Measurements from ENCODE around the gene RIPOR3. TPM values are rescaled to one million over a fixed set of nuclear protein-coding genes. Genes with fewer than 3 reads are reported as not detected.
"Not testable (repeated sequence)": the region's sequence is repeated elsewhere in the genome, so short reads cannot be mapped to it uniquely, and the experiment has no call there.

Gene RIPOR3
- total RNA-seq, 1 donor from 2014 or later: not detected

DNA sequence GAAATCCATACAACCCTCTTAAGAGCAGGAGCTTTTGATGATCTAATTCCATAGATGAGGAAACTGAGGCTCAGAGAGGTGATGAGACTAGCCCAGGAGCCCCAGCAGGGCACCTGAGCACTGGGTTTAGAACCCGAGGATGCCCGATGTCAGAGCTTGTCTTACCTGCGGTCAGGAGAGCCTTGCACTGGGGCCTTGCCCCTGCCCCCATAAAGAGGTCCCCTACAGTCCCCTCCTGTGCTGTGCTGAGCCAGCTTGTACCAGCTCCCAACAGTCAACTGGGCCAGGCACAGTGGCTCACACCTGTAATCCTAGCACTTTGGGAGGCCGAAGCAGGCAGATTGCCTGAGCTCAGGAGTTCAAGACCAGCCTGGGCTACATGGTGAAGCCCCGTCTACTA is 58.6 kb downstream of the RIPOR3 start:
- H3K27me3 Mint-ChIP-seq (ENCODE audit: insufficient read depth): peaks cover 2% of the 10 kb centered on the region
- DNase-seq (ENCODE audit: low spot score): no peak
- no peaks in the 10 kb centered on the region for H3K36me3 Mint-ChIP-seq (ENCODE audit: low read depth)
- no peaks in the 10 kb centered on the region for H3K4me1 Mint-ChIP-seq (ENCODE audit: low read depth)
- intact Hi-C loops (cut with micrococcal nuclease): loop anchor here (10.0 kb wide), 1 partner anchor 112 kb away; no protein-coding TSS in a partner anchor
- no peak overlapping the region for H3K27ac Mint-ChIP-seq
- no peaks in the 10 kb centered on the region for H3K9me3 Mint-ChIP-seq
- no peak overlapping the region for H3K4me3 Mint-ChIP-seq

DNA sequence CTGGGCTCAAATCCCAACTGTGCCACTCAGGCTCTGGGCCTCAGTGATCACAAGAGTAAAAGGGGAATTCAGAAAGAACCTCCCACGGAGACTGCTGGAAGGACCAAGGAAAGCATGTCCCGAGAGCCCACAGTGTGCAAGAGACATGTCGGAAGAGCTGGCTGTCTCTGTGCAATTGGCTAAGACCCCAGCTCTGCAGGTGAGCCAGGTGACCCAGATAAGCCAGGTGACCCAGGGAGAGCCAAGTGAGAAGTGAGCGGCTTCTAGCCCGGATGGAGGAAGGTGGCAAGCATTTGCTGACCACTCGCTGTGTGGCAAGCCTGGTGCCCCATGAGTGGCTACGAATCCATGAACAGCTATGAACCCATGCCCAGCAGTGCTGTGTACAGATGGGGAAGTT is 59.1 kb downstream of the RIPOR3 start:
- Mint-ChIP-seq H3K4me3 (no peak overlapping the region), H3K9me3 (no peaks in the 10 kb centered on the region), H3K27me3 (ENCODE audit: insufficient read depth) (peaks cover 2% of the 10 kb centered on the region), H3K36me3 (ENCODE audit: low read depth) (no peaks in the 10 kb centered on the region), H3K27ac (no peak overlapping the region), H3K4me1 (ENCODE audit: low read depth) (no peaks in the 10 kb centered on the region)
- intact Hi-C loops (cut with micrococcal nuclease): loop anchor here (10.0 kb wide), 1 partner anchor 113 kb away; no protein-coding TSS in a partner anchor
- DNase-seq (ENCODE audit: low spot score): no peak

- intact Hi-C loops (cut with micrococcal nuclease): loop anchor here (10.0 kb wide), 1 partner anchor 114 kb away; no protein-coding TSS in a partner anchor
- DNase-seq (ENCODE audit: low spot score): no peak
- no peaks in the 10 kb centered on the region for H3K4me1 Mint-ChIP-seq (ENCODE audit: low read depth)
- peaks cover 2% of the 10 kb centered on the region for H3K27me3 Mint-ChIP-seq (ENCODE audit: insufficient read depth)
- H3K36me3 Mint-ChIP-seq (ENCODE audit: low read depth): no peaks in the 10 kb centered on the region
- H3K4me3 Mint-ChIP-seq: no peak overlapping the region
- H3K9me3 Mint-ChIP-seq: no peaks in the 10 kb centered on the region
- H3K27ac Mint-ChIP-seq: no peak overlapping the region
Observed at GRCh38 chr20:50630578-50631263, 60.6 kb downstream of the RIPOR3 start.

DNA sequence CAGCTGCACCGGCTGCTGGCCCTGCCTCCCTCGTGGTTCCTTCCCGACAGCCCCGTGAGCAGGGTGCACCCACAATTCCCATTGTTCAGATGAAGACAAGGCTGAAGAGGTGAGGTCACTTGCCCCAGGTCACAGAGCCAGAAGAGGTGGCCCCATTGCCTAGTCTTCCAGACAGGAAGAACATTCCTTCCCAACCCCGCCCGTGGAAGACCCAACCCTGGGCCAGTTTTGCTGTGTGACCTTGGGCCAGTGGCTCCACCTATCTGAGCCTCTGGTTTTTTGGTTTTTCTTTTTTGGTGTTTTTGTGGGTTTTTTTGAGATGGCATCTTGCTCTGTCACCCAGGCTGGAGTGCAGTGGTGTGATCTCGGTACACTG is 61.7 kb downstream of the RIPOR3 start:
- Mint-ChIP-seq H3K27me3 (ENCODE audit: insufficient read depth) (peaks cover 2% of the 10 kb centered on the region), H3K27ac (no peak overlapping the region), H3K9me3 (no peaks in the 10 kb centered on the region), H3K36me3 (ENCODE audit: low read depth) (no peaks in the 10 kb centered on the region), H3K4me3 (no peak overlapping the region), H3K4me1 (ENCODE audit: low read depth) (no peaks in the 10 kb centered on the region)
- no peak for DNase-seq (ENCODE audit: low spot score)
- intact Hi-C loops (cut with micrococcal nuclease): loop anchor here (10.0 kb wide), 1 partner anchor 115 kb away; no protein-coding TSS in a partner anchor

- intact Hi-C loops (cut with micrococcal nuclease): no loop called here
- H3K4me1 Mint-ChIP-seq (ENCODE audit: low read depth): no peaks in the 10 kb centered on the region
Observed at GRCh38 chr20:50628853-50629669, 62.3 kb downstream of the RIPOR3 start.

DNA sequence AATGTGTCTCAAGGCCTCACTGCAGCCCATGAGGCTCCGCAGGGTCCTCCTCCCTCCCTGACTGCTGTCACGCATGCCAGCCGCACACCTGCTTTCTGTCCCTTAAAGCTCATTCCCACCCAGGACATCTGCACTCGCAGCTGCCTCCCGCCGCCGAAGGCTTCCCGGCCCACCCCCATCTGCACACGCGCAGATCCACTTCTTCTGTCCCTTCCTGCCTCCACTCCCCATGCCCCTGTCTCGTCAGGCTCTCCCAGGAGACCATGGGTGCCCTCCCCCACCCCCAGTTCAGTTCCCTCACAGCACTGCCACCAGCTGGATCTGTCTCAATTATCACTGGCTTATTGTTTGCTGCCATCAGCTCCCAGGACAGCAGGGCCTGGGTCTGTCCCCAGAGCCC is 63.0 kb downstream of the RIPOR3 start:
- Mint-ChIP-seq H3K9me3 (no peaks in the 10 kb centered on the region), H3K27ac (no peak overlapping the region), H3K27me3 (ENCODE audit: insufficient read depth) (peaks cover 3% of the 10 kb centered on the region), H3K36me3 (ENCODE audit: low read depth) (no peaks in the 10 kb centered on the region), H3K4me3 (no peak overlapping the region), H3K4me1 (ENCODE audit: low read depth) (no peaks in the 10 kb centered on the region)
- no peak for DNase-seq (ENCODE audit: low spot score)
- intact Hi-C loops (cut with micrococcal nuclease): no loop called here

More at GRCh38 chr20:50628853-50629669, 62.3 kb downstream of the RIPOR3 start:
- no peaks in the 10 kb centered on the region for H3K36me3 Mint-ChIP-seq (ENCODE audit: low read depth)
- DNase-seq (ENCODE audit: low spot score): no peak
- H3K27ac Mint-ChIP-seq: no peak overlapping the region
- no peaks in the 10 kb centered on the region for H3K9me3 Mint-ChIP-seq
- H3K27me3 Mint-ChIP-seq (ENCODE audit: insufficient read depth): peaks cover 2% of the 10 kb centered on the region
- H3K4me3 Mint-ChIP-seq: no peak overlapping the region

- Mint-ChIP-seq H3K27me3 (ENCODE audit: insufficient read depth) (peaks cover 5% of the 10 kb centered on the region), H3K4me3 (no peak overlapping the region), H3K36me3 (ENCODE audit: low read depth) (no peaks in the 10 kb centered on the region), H3K4me1 (ENCODE audit: low read depth) (no peaks in the 10 kb centered on the region), H3K27ac (no peak overlapping the region), H3K9me3 (no peaks in the 10 kb centered on the region)
- no peak for DNase-seq (ENCODE audit: low spot score)
- intact Hi-C loops (cut with micrococcal nuclease): no loop called here
Observed at GRCh38 chr20:50627747-50628146, 63.6 kb downstream of the RIPOR3 start.

DNA sequence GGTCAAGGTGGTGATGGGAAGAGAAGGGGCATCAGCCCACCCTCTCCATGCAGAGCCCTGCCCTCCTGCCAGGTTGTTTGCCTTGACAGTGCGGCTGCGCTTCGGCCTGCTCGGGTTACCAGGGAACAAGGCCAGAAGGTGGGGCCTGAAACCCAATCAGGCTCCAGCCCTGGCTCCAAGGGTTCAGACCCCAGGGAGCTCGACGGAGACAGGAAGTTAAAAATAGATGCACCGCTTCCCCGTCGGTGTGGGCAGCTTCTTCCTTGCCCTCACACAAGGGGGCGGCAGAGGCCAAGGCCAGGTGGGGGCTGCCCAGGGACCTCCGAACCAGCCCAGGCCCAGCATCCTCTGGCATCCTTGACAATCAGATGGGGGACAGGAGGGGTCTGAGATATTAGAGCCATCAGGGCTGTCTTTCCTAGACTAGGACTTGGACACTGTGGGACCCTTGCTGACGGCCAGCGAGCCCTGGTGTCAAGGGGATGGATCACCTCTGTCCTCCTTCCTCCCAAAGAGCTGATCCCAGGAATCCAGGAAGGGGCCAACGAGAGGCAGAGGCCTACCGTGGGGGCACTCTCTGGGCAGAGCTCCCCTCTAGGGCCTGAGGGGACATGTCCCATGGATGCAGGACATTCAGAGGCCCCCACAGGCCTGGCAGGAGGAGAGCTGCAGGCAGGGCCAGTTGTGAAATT is 65.2 kb downstream of the RIPOR3 start:
- Mint-ChIP-seq H3K27me3 (ENCODE audit: insufficient read depth) (peaks cover 5% of the 10 kb centered on the region), H3K36me3 (ENCODE audit: low read depth) (no peaks in the 10 kb centered on the region), H3K4me1 (ENCODE audit: low read depth) (no peaks in the 10 kb centered on the region), H3K27ac (no peak overlapping the region), H3K4me3 (no peak overlapping the region), H3K9me3 (peaks cover 6% of the 10 kb centered on the region)
- DNase-seq (ENCODE audit: low spot score): no peak
- intact Hi-C loops (cut with micrococcal nuclease): no loop called here

DNA sequence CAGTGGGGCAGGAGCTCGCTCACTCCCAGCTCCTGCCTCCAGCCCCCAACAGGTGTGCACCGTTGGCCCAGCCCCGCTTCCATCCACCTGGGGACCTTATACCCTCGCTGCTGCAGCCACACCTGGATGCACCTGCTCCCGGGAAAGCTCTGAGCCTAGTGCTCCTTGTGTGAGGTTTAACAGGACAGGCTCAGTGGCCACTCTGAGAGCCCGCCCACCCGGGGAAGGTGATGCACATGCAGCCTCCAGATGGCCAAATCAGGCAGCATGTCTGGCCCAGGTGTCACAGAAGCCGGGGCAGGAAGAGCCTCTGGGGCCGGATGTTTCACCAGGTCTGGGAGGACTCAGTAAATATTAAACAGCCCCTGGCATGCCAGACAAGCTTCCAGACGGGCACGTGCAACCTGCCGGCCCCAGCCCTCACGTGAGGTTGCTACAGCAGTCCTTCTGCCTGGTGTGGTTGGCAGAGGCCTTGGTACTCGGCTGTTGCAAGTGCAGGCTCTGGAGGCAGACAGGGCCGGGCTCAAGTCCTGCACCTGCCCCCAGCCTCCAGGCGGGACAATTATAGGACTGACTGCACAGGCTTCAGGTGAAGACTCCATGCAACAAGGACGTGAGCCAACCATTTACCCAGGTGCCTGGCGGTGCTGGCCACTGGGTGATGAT is 66.9 kb downstream of the RIPOR3 start:
- no peak overlapping the region for H3K4me3 Mint-ChIP-seq
- DNase-seq (ENCODE audit: low spot score): no peak
- no peaks in the 10 kb centered on the region for H3K4me1 Mint-ChIP-seq (ENCODE audit: low read depth)
- no peak overlapping the region for H3K27ac Mint-ChIP-seq
- intact Hi-C loops (cut with micrococcal nuclease): no loop called here
- peaks cover 14% of the 10 kb centered on the region for H3K9me3 Mint-ChIP-seq
- peaks cover 5% of the 10 kb centered on the region for H3K27me3 Mint-ChIP-seq (ENCODE audit: insufficient read depth)
- peaks cover 3% of the 10 kb centered on the region for H3K36me3 Mint-ChIP-seq (ENCODE audit: low read depth)

- H3K4me3 Mint-ChIP-seq: no peak overlapping the region
- DNase-seq (ENCODE audit: low spot score): no peak
- peaks cover 2% of the 10 kb centered on the region for H3K27me3 Mint-ChIP-seq (ENCODE audit: insufficient read depth)
- H3K36me3 Mint-ChIP-seq (ENCODE audit: low read depth): peaks cover 3% of the 10 kb centered on the region
- intact Hi-C loops (cut with micrococcal nuclease): no loop called here
- no peak overlapping the region for H3K27ac Mint-ChIP-seq
- H3K9me3 Mint-ChIP-seq: peaks cover 16% of the 10 kb centered on the region
- H3K4me1 Mint-ChIP-seq (ENCODE audit: low read depth): no peaks in the 10 kb centered on the region
Observed at GRCh38 chr20:50621068-50621665, 70.2 kb downstream of the RIPOR3 start.

GRCh38 chr20:50620459-50620858 is 70.9 kb downstream of the RIPOR3 start:
- intact Hi-C loops (cut with micrococcal nuclease); H3K36me3 Mint-ChIP-seq (ENCODE audit: low read depth); H3K27ac Mint-ChIP-seq; H3K27me3 Mint-ChIP-seq (ENCODE audit: insufficient read depth); H3K4me1 Mint-ChIP-seq (ENCODE audit: low read depth); H3K4me3 Mint-ChIP-seq; DNase-seq (ENCODE audit: low spot score): not testable (repeated sequence)
- peaks cover 16% of the 10 kb centered on the region for H3K9me3 Mint-ChIP-seq

GRCh38 chr20:50618537-50618936 is 72.8 kb downstream of the RIPOR3 start:
- H3K9me3 Mint-ChIP-seq: peaks cover 16% of the 10 kb centered on the region
- H3K27me3 Mint-ChIP-seq (ENCODE audit: insufficient read depth): peaks cover 2% of the 10 kb centered on the region
- H3K4me3 Mint-ChIP-seq: no peak overlapping the region
- no peak overlapping the region for H3K27ac Mint-ChIP-seq
- intact Hi-C loops (cut with micrococcal nuclease): no loop called here
- DNase-seq (ENCODE audit: low spot score): no peak
- H3K4me1 Mint-ChIP-seq (ENCODE audit: low read depth): no peaks in the 10 kb centered on the region
- H3K36me3 Mint-ChIP-seq (ENCODE audit: low read depth): peaks cover 3% of the 10 kb centered on the region

Measured in activated T-helper 1 cell treated with anti-CD3 and anti-CD28 coated beads, Interleukin-12 subunit alpha, Interleukin-12 subunit beta, Interleukin-2, Interleukin-4 antibody, amounts not matched to agents 30 ng/mL and 10 ng/mL and 1 ng/mL, durations not matched to agents 14 hours and 24 hours and 36 hours (primary cell).